ENCODE data around the gene PER3. TPM values are rescaled to one million over a fixed set of nuclear protein-coding genes. Genes with fewer than 3 reads are reported as not detected.
A peak's percentile ranks its signal among the peaks of the same experiment; 100 is the strongest.

Gene PER3
- total and polyA plus RNA-seq, 9 of the 15 experiments (the other 6 are each of a cell fraction or from before 2014, with no cell fraction given): 11.9 to 22.5 (median 14.6) TPM

GRCh38 chr1:7885513-7886404 is 101.7 kb downstream of the PER3 start:
- Histone ChIP-seq H3K9me3 (replicated peaks; ENCODE audit: control insufficient read depth, insufficient read depth, low read depth, low read length) (no peaks in the 10 kb centered on the region), H3K27me3 (ENCODE audit: control insufficient read depth in 2 of 2, insufficient read depth in 2 of 2, low read length in 2 of 2) (peaks cover under 1 to 14% of the 10 kb centered on the region in 2 experiments; a peak in 4 of 5 replicates), H2AFZ (ENCODE audit: low read depth, low read length) (no peak overlapping the region), H3K9me1 (ENCODE audit: control insufficient read depth, insufficient read depth, low read length) (no peaks in the 10 kb centered on the region), H3K4me3 (no peak overlapping the region), H3K79me2 (ENCODE audit: control insufficient read depth, insufficient read depth, low read length) (no peaks in the 10 kb centered on the region), H3K36me3 (ENCODE audit: control insufficient read depth, insufficient read depth, low read length) (no peaks in the 10 kb centered on the region), H3K4me1 (replicated peaks in 1 of 2; ENCODE audit: control insufficient read depth in 2 of 2, insufficient read depth in 2 of 2, low read length in 2 of 2) (peaks cover 0 to 8% of the 10 kb centered on the region in 2 experiments; a peak in 3 of 5 replicates), H3K27ac (ENCODE audit: extremely low read depth, low read depth, low read length) (no peak overlapping the region), H4K20me1 (replicated peaks; ENCODE audit: control insufficient read depth, insufficient read depth, low read length) (no peaks in the 10 kb centered on the region), H3K9ac (ENCODE audit: insufficient read depth in 1 of 2, low read depth in 2 of 2, low read length in 2 of 2) (peak overlapping the region in 1 of 2 experiments; percentile 13; a peak in 1 of 4 replicates), H3K4me2 (ENCODE audit: insufficient read depth, low read length) (peak overlapping the region; percentile 51)
- ATAC-seq (peak; percentile 100), DNase-seq (ENCODE audit: extremely low read depth in 1 of 4, low spot score in 3 of 4) (peak; percentile 80 to 95 (median 92)), FAIRE-seq (peak; percentile 83)
- in situ Hi-C loops (cut with MboI) (no loop called here), intact Hi-C loops (cut with micrococcal nuclease) (no loop called here)
- ChIA-PET POLR2A (interaction anchor here (0.6 to 1.2 kb wide), 2 partner anchors 8 to 206 kb away, joined by 3 to 4 read pairs; no protein-coding TSS in a partner anchor), CTCF (ENCODE audit: low intra/inter-chr PET ratio) (no interaction called here)
- BruUV-seq (replicated peaks): no TSS peak
- 0 out of 4 replicates have a peak, but pooled peaks of 1 of the 2 experiments have one; percentile 16 for TF ChIP-seq NRF1 (conservative IDR thresholded peaks at IDR 0.05 in 1 of 2, IDR thresholded peaks at IDR 0.05 in 1 of 2)
- peak; percentile 28; the same call in 1 of the 2 replicates for TF ChIP-seq CTBP1 (IDR thresholded peaks at IDR 0.05; ENCODE audit: borderline replicate concordance)
- TF ChIP-seq ZNF121 (CRISPR knock-in tag; conservative IDR thresholded peaks at IDR 0.05): no peak
- TF ChIP-seq, protein P1, sequence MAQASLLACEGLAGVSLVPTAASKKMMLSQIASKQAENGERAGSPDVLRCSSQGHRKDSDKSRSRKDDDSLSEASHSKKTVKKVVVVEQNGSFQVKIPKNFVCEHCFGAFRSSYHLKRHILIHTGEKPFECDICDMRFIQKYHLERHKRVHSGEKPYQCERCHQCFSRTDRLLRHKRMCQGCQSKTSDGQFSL (CRISPR knock-in tag; IDR thresholded peaks at IDR 0.05): no peak
- TF ChIP-seq, protein P1 (tag; IDR thresholded peaks at IDR 0.05): 0 out of 4 replicates have a peak, but pooled peaks of 1 of the 2 experiments have one; percentile 29
- WGBS (ENCODE audit: insufficient coverage, low coverage, missing lambda C conversion rate): 5% methylated on average over 18 of the region's 27 CpGs

Measured in K562 (cell line).